ENCODE results near the gene GALNT9. TPM values are rescaled to one million over a fixed set of nuclear protein-coding genes. Genes with fewer than 3 reads are reported as not detected.

GALNT9 gene
- total and polyA plus RNA-seq, 7 experiments from 2014 or later = not detected

DNA sequence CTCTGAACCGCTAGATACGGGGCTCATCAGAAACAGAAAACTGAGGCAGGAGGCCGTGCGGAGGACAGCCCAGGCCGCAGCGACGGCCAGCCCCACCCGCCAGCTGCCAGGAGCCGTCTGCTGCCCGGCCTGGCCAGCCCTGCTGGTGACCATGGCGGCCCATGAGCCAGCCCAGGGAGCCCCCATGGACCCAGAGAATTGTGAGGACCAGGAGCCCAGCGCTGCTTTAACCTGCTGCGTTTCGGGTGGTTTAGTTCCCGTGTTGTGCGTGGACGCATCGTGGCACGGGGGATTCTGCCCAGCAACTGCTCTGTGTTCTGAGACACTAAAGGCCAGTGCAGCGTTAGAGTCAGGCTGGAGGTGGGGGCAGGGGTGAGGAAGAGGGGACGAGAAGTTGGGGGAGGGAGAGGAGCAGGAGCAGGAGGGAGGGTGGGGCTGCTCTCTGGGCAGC, 140.9 kb downstream of the GALNT9 start:
- ChIA-PET CTCF (no interaction called here), POLR2A (interaction anchor here (1.1 to 4.6 kb wide), 6 partner anchors 9 to 35 kb away, joined by 3 to 43 read pairs (median 8); no protein-coding TSS in a partner anchor)
- H3K36me3 ChIP-seq (ENCODE audit: control insufficient read depth in 2 of 3, insufficient read depth in 3 of 3, low read length in 3 of 3) = no peaks in the 10 kb centered on the region
- ATAC-seq (no peak), DNase-seq (peak in 2 of 9 donors; percentile 19 to 23)
- H3K4me3 ChIP-seq (ENCODE audit: low read length) = peak overlapping the region; percentile 71
- H3K9me3 Mint-ChIP-seq = peaks cover 0 to 37% (median 17%) of the 10 kb centered on the region in 11 donors
- peaks cover 15 to 60% (median 45%) of the 10 kb centered on the region in 7 donors for H3K4me1 Mint-ChIP-seq
- H3K27me3 Mint-ChIP-seq = peaks cover 0 to 14% (median 0%) of the 10 kb centered on the region in 5 donors
- H3K4me1 ChIP-seq (ENCODE audit: control insufficient read depth in 2 of 2, insufficient read depth in 2 of 2, low read length in 2 of 2) = peaks cover 20 to 39% of the 10 kb centered on the region in 2 donors
- intact Hi-C loops (cut with micrococcal nuclease) = loop anchor here (2.0 to 5.0 kb wide), 5 partner anchors 44 to 499 kb away; partner anchors contain the start of genes DDX51 (in 1 of the 2), FBRSL1 (in 1 of the 2), NOC4L (in 1 of the 2) and POLE (in 1 of the 2)
- H3K36me3 Mint-ChIP-seq = peaks cover 5 to 19% (median 11%) of the 10 kb centered on the region in 5 donors
- H3K4me3 Mint-ChIP-seq = peak overlapping the region; percentile 79 to 99 (median 92)
- peaks cover 0 to 25% (median 0%) of the 10 kb centered on the region in 3 experiments for H3K9me3 ChIP-seq (ENCODE audit: control insufficient read depth in 2 of 3, low read length in 3 of 3)
- H3K27ac Mint-ChIP-seq = peak overlapping the region in 8 of 9 donors; percentile 51 to 99 (median 87)
- no peaks in the 10 kb centered on the region for H3K27me3 ChIP-seq (ENCODE audit: control insufficient read depth in 2 of 2, insufficient read depth in 2 of 2, low read length in 2 of 2)
- peak overlapping the region; percentile 82 for H3K27ac ChIP-seq (ENCODE audit: low read depth, low read length)

DNA sequence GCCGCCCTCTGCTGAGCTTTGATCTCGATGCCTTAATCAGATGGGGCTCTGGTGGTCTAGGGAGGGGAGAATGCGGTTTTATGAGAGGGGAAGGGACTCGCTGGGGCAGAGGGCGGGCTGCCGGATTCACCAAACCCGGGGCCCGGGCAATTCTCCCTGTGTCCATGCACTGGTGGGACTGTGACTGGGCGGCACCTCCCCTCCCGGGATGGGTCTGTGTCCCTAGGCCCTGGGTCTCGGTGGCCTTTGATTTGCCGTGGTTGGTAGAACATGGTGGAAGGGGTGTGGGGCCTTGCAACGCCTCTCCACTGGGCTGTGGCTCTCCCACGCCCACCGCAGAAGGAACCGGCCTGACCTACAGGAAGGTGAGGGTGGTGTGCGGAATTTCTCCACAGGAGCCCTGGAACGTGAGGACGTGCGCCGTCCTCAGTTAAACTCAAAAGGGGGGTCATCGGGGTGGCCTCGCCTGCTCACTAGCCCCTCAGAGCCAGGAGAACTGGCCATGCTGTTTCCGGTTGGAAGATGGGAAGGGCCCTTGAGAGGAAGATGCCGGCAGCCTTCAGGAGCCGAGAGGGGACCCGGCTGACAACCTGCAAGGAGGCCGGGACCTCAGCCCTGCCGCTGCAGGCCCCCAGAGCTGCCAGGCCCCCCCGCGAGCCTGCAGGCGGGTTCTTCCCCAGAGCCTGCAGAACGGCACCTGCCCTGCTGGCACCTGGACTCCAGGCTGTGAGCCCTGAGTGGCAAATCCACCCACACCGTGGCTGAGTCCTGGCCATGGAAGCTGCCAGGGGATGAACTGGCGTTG, 141.5 kb downstream of the GALNT9 start:
- Histone ChIP-seq H3K4me3 (ENCODE audit: low read length) (no peak overlapping the region), H3K27me3 (ENCODE audit: control insufficient read depth in 2 of 2, insufficient read depth in 2 of 2, low read length in 2 of 2) (no peaks in the 10 kb centered on the region), H3K4me1 (ENCODE audit: control insufficient read depth in 2 of 2, insufficient read depth in 2 of 2, low read length in 2 of 2) (peaks cover 20 to 39% of the 10 kb centered on the region in 2 donors), H3K9me3 (ENCODE audit: control insufficient read depth in 2 of 3, low read length in 3 of 3) (peaks cover 0 to 24% (median 6%) of the 10 kb centered on the region in 3 experiments), H3K36me3 (ENCODE audit: control insufficient read depth in 2 of 3, insufficient read depth in 3 of 3, low read length in 3 of 3) (no peaks in the 10 kb centered on the region), H3K27ac (ENCODE audit: low read depth, low read length) (peak overlapping the region; percentile 82)
- Mint-ChIP-seq H3K27ac (peak overlapping the region in 8 of 9 donors; percentile 13 to 98 (median 89)), H3K36me3 (peaks cover 4 to 24% (median 10%) of the 10 kb centered on the region in 5 donors), H3K27me3 (peaks cover 0 to 19% (median 0%) of the 10 kb centered on the region in 5 donors), H3K4me3 (peak overlapping the region; percentile 60 to 99 (median 89)), H3K9me3 (peaks cover 0 to 40% (median 19%) of the 10 kb centered on the region in 11 donors), H3K4me1 (peaks cover 15 to 65% (median 46%) of the 10 kb centered on the region in 7 donors)
- intact Hi-C loops (cut with micrococcal nuclease) = loop anchor here (2.0 to 5.0 kb wide), 5 partner anchors 43 to 499 kb away; partner anchors contain the start of genes DDX51 (in 1 of the 2), FBRSL1 (in 1 of the 2), NOC4L (in 1 of the 2) and POLE (in 1 of the 2)
- ATAC-seq = no peak
- ChIA-PET POLR2A (interaction anchor here (1.1 to 4.6 kb wide), 4 partner anchors 9 to 20 kb away, joined by 3 to 43 read pairs (median 9); no protein-coding TSS in a partner anchor), CTCF (no interaction called here)
- no peak for DNase-seq

DNA sequence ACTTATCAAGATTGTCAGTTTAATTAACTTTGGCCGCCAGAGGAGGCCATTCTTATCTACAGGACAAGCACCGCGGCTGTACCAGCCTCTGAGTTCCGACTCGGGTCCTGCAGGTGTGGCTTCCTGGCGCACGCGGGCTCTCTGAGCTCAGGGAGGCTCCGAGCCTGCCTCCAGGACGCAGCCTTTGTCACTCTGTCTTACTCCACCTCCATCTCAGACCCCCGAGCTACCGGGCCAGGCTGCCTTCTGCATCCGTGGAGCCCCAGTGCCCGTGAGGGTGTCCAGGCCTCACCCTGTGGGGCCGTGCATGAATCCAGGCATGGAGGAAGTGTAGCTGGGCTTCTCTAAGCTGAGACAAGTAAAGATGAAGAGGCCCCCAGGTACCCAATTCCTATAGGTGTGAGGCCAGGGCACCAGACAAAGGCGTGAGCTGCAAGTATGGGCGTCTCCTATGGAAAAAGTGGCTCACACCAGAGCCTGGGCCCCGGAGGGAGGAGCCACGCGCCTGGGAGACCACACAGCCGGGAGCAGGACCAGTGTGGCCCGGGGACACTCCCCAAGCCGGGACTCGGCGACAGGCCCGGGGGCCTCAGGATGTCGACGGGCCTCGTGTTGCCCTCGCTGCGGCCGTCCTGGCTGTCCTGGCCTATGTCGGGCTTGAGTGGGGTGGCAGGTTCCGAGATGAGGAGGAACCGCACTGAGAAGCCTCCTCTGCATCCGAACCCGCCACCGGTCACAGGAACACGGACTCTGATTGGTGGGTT, 142.3 kb downstream of the GALNT9 start:
- Mint-ChIP-seq H3K27me3 (peaks cover 0 to 21% (median 0%) of the 10 kb centered on the region in 5 donors), H3K9me3 (peaks cover 0 to 45% (median 21%) of the 10 kb centered on the region in 11 donors), H3K36me3 (peaks cover 4 to 24% (median 10%) of the 10 kb centered on the region in 5 donors), H3K4me1 (peaks cover 16 to 67% (median 46%) of the 10 kb centered on the region in 7 donors), H3K27ac (peak overlapping the region; percentile 66 to 98 (median 94)), H3K4me3 (peak overlapping the region; percentile 56 to 96 (median 82))
- Histone ChIP-seq H3K27me3 (ENCODE audit: control insufficient read depth in 2 of 2, insufficient read depth in 2 of 2, low read length in 2 of 2) (no peaks in the 10 kb centered on the region), H3K4me1 (ENCODE audit: control insufficient read depth in 2 of 2, insufficient read depth in 2 of 2, low read length in 2 of 2) (peaks cover 20 to 39% of the 10 kb centered on the region in 2 donors), H3K4me3 (ENCODE audit: low read length) (peak overlapping the region; percentile 36), H3K9me3 (ENCODE audit: control insufficient read depth in 2 of 3, low read length in 3 of 3) (peaks cover 0 to 28% (median 6%) of the 10 kb centered on the region in 3 experiments), H3K36me3 (ENCODE audit: control insufficient read depth in 2 of 3, insufficient read depth in 3 of 3, low read length in 3 of 3) (no peaks in the 10 kb centered on the region), H3K27ac (ENCODE audit: low read depth, low read length) (peak overlapping the region; percentile 75)
- ChIA-PET POLR2A (interaction anchor here (3.3 to 4.6 kb wide), 2 partner anchors 8 to 12 kb away, joined by 13 to 43 read pairs; no protein-coding TSS in a partner anchor), CTCF (no interaction called here)
- intact Hi-C loops (cut with micrococcal nuclease) = loop anchor here in 1 of 2 donors (5.0 kb wide), 1 partner anchor 500 kb away; the partner anchor contains the start of genes POLE and PXMP2
- DNase-seq = peak in 3 of 9 donors; percentile 19 to 31 (median 22)
- ATAC-seq = no peak

DNA sequence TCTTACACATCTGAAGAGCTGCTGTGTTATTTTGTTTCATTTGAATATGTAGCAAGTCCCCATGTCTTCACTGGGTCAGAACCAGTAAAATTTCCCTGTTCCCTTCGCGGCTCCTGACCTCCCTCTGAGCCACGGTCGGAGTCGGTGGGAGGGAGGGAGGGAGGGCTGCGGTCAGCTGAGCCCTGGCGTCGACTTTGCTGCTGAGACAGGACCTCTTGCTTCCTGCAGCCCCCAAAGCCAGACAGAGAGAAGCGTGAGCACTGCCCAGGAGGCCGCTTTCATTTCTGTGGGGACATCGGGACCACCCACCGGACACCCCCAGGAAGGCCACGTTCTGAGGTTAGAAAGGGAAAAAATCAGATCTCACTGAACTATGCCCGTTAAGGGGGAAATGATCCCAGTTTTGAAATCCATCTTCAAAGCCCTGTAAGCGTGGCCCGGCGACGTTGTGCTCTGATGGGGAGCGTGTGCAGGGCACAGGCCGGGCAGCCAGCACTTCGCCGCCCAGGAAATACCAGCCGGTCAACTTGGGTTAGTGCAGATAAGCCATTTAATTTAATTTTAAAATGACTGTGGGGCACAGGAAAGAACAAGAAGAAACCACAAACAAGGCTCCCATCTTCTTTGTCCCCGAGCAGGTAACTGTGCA, 143.1 kb downstream of the GALNT9 start:
- Mint-ChIP-seq H3K9me3 (peaks cover 0 to 45% (median 21%) of the 10 kb centered on the region in 11 donors), H3K27ac (peak overlapping the region; percentile 66 to 97 (median 94)), H3K4me3 (peak overlapping the region; percentile 56 to 85 (median 78)), H3K36me3 (peaks cover 4 to 24% (median 10%) of the 10 kb centered on the region in 5 donors), H3K4me1 (peaks cover 19 to 72% (median 48%) of the 10 kb centered on the region in 7 donors), H3K27me3 (peaks cover 0 to 21% (median 0%) of the 10 kb centered on the region in 5 donors)
- no peaks in the 10 kb centered on the region for H3K36me3 ChIP-seq (ENCODE audit: control insufficient read depth in 2 of 3, insufficient read depth in 3 of 3, low read length in 3 of 3)
- ChIA-PET POLR2A (interaction anchor here (1.0 to 4.6 kb wide), 3 partner anchors 7 to 41 kb away, joined by 5 to 43 read pairs (median 8); partner anchors contain the start of gene NOC4L), CTCF (interaction anchor here (1.0 to 1.1 kb wide), 2 partner anchors 23 to 258 kb away, joined by 4 read pairs; no protein-coding TSS in a partner anchor)
- H3K27me3 ChIP-seq (ENCODE audit: control insufficient read depth in 2 of 2, insufficient read depth in 2 of 2, low read length in 2 of 2) = no peaks in the 10 kb centered on the region
- DNase-seq (peak in 1 of 9 donors; percentile 19), ATAC-seq (no peak)
- peaks cover 20 to 39% of the 10 kb centered on the region in 2 donors for H3K4me1 ChIP-seq (ENCODE audit: control insufficient read depth in 2 of 2, insufficient read depth in 2 of 2, low read length in 2 of 2)
- peak overlapping the region; percentile 75 for H3K27ac ChIP-seq (ENCODE audit: low read depth, low read length)
- intact Hi-C loops (cut with micrococcal nuclease) = loop anchor here in 1 of 2 donors (5.0 kb wide), 1 partner anchor 501 kb away; the partner anchor contains the start of genes POLE and PXMP2
- peaks cover 0 to 28% (median 6%) of the 10 kb centered on the region in 3 experiments for H3K9me3 ChIP-seq (ENCODE audit: control insufficient read depth in 2 of 3, low read length in 3 of 3)
- H3K4me3 ChIP-seq (ENCODE audit: low read length) = peak overlapping the region; percentile 36

DNA sequence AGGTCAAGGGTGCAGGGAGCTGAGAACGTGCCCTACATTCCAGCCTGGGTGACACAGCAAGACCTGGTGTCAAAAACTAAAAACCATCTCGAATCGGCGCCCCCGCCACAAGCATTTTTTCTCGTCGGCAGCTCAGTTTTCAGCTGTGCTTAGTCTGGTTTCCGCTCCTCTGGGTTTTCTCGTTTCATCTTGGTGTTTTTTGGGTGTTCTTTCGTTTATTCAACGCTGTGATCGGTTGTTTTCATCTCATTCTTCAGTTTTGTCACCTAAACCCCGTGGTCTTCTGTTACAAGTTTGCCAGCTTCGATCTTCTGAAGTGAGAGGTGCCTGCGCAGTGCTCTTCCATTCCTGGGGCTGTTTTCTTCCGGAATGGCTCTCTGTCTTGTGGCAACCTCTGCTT, 143.7 kb downstream of the GALNT9 start:
- intact Hi-C loops (cut with micrococcal nuclease) = loop anchor here in 1 of 2 donors (5.0 kb wide), 1 partner anchor 502 kb away; the partner anchor contains the start of genes POLE and PXMP2

More for the DNA sequence above, 143.7 kb downstream of the GALNT9 start:
- Mint-ChIP-seq H3K27ac (peak overlapping the region; percentile 66 to 97 (median 94)), H3K4me1 (peaks cover 20 to 78% (median 52%) of the 10 kb centered on the region in 7 donors), H3K36me3 (peaks cover 4 to 24% (median 10%) of the 10 kb centered on the region in 5 donors), H3K9me3 (peaks cover 0 to 45% (median 21%) of the 10 kb centered on the region in 11 donors), H3K27me3 (peaks cover 0 to 21% (median 0%) of the 10 kb centered on the region in 5 donors), H3K4me3 (peak overlapping the region; percentile 56 to 85 (median 78))
- peak in 7 of 9 donors; percentile 75 to 90 (median 87) for DNase-seq
- Histone ChIP-seq H3K9me3 (ENCODE audit: control insufficient read depth in 2 of 3, low read length in 3 of 3) (peaks cover 0 to 28% (median 6%) of the 10 kb centered on the region in 3 experiments), H3K4me1 (ENCODE audit: control insufficient read depth in 2 of 2, insufficient read depth in 2 of 2, low read length in 2 of 2) (peaks cover 18 to 38% of the 10 kb centered on the region in 2 donors), H3K27me3 (ENCODE audit: control insufficient read depth in 2 of 2, insufficient read depth in 2 of 2, low read length in 2 of 2) (no peaks in the 10 kb centered on the region), H3K36me3 (ENCODE audit: control insufficient read depth in 2 of 3, insufficient read depth in 3 of 3, low read length in 3 of 3) (no peaks in the 10 kb centered on the region), H3K4me3 (ENCODE audit: low read length) (peak overlapping the region; percentile 36), H3K27ac (ENCODE audit: low read depth, low read length) (peak overlapping the region; percentile 75)
- ATAC-seq = peak; percentile 53
- ChIA-PET POLR2A (interaction anchor here (1.0 to 2.0 kb wide), 4 partner anchors 10 to 41 kb away, joined by 4 to 8 read pairs (median 4); partner anchors contain the start of gene NOC4L), CTCF (interaction anchor here (0.8 to 1.1 kb wide), 3 partner anchors 23 to 258 kb away, joined by 3 to 4 read pairs (median 4); no protein-coding TSS in a partner anchor)

All from naive thymus-derived CD4-positive, alpha-beta T cell (primary cell).